Cardiac muscle cell (in vitro differentiated cells and primary cell): Measurements from ENCODE around the gene CD80. TPM values are rescaled to one million over a fixed set of nuclear protein-coding genes. Genes with fewer than 3 reads are reported as not detected.
"Not testable (repeated sequence)": the region's sequence is repeated elsewhere in the genome, so short reads cannot be mapped to it uniquely, and the experiment has no call there.

Experiments
- DNase-seq, 2 donors: peaks; one replicate each; pipeline versions ENCODE4 v3.0.0 to v3.0.0-alpha.2; 2010 to 2017; ENCODE audit warnings: low read depth in 1 of 2, low spot score in 1 of 2
- H3K27ac ChIP-seq: fragments of 200-600 bp; sonication (generic); 2 replicates; pipeline ENCODE4 v1.5.1; 2016
- H3K27me3 ChIP-seq: fragments of 200-600 bp; sonication (generic); 2 replicates; pipeline ENCODE4 v1.6.0; 2016; ENCODE audit warnings: control low read depth
- H3K36me3 ChIP-seq: fragments of 200-600 bp; sonication (generic); 2 replicates; pipeline ENCODE4 v1.5.1; 2016; ENCODE audit warnings: control low read depth
- H3K4me1 ChIP-seq: fragments of 200-600 bp; sonication (generic); 2 replicates; pipeline ENCODE4 v1.8.1; 2017; ENCODE audit warnings: low read depth, mild to moderate bottlenecking, mixed run types
- H3K4me3 ChIP-seq: fragments of 200-600 bp; sonication (generic); 2 replicates; pipeline ENCODE4 v1.5.1; 2016; ENCODE audit warnings: mild to moderate bottlenecking
- H3K9me3 ChIP-seq: fragments of 200-600 bp; sonication (generic); 2 replicates; pipeline ENCODE4 v1.5.1; 2017; ENCODE audit warnings: low read depth, mild to moderate bottlenecking, control low read depth
- CTCF ChIP-seq: IDR thresholded peaks from 2 replicates; pipeline ENCODE4 v1.5.1; 2012; ENCODE audit warnings: low read depth, mild to moderate bottlenecking, low read length
- polyA plus RNA-seq: library from polyadenylated mRNA; unstranded; fragments of >200 nt; fragmentation: Nextera tagmentation; extraction: Ambion mirVana; gene quantifications from 2 replicates; pipeline ENCODE4 v1.2.1, GENCODE V29; 2016
- total RNA-seq: library from RNA; depleted of rRNA; stranded (reverse); fragments of >200 nt; gene quantifications from 2 replicates; pipeline ENCODE4 v1.2.3, GENCODE V29; 2016

The CD80 gene
- total and polyA plus RNA-seq, 2 experiments from 2014 or later = 0.39 TPM; not detected in 1

- Histone ChIP-seq H3K27ac (no peak overlapping the region), H3K36me3 (no peaks in the 10 kb centered on the region), H3K9me3 (no peaks in the 10 kb centered on the region), H3K27me3 (no peaks in the 10 kb centered on the region), H3K4me1 (peaks cover 4% of the 10 kb centered on the region), H3K4me3 (no peak overlapping the region)
- TF ChIP-seq CTCF = no peak
- no peak for DNase-seq
Observed at GRCh38 chr3:119557877-119558269, 1.5 kb downstream of the CD80 start.

GRCh38 chr3:119557192-119557876, 2.1 kb downstream of the CD80 start:
- peaks cover under 1% of the 10 kb centered on the region for H3K4me1 ChIP-seq

GRCh38 chr3:119555929-119556328, 3.5 kb downstream of the CD80 start:
- no peak for DNase-seq
- Histone ChIP-seq H3K4me1 (no peaks in the 10 kb centered on the region), H3K36me3 (no peaks in the 10 kb centered on the region), H3K27ac (no peak overlapping the region), H3K27me3 (no peaks in the 10 kb centered on the region), H3K4me3 (no peak overlapping the region), H3K9me3 (no peaks in the 10 kb centered on the region)
- no peak for TF ChIP-seq CTCF

More at GRCh38 chr3:119557192-119557876, 2.1 kb downstream of the CD80 start:
- no peak for DNase-seq
- H3K27me3 ChIP-seq = no peaks in the 10 kb centered on the region
- no peak overlapping the region for H3K4me3 ChIP-seq
- TF ChIP-seq CTCF = no peak
- H3K27ac ChIP-seq = no peak overlapping the region
- H3K9me3 ChIP-seq = no peaks in the 10 kb centered on the region
- no peaks in the 10 kb centered on the region for H3K36me3 ChIP-seq

GRCh38 chr3:119555309-119555735, 4.1 kb downstream of the CD80 start:
- H3K9me3 ChIP-seq = no peaks in the 10 kb centered on the region
- TF ChIP-seq CTCF = no peak
- DNase-seq = no peak
- H3K27ac ChIP-seq = no peak overlapping the region
- H3K36me3 ChIP-seq = no peaks in the 10 kb centered on the region
- H3K4me3 ChIP-seq = no peak overlapping the region
- no peaks in the 10 kb centered on the region for H3K27me3 ChIP-seq
- no peaks in the 10 kb centered on the region for H3K4me1 ChIP-seq

- no peak for TF ChIP-seq CTCF
- H3K9me3 ChIP-seq = no peaks in the 10 kb centered on the region
- H3K4me3 ChIP-seq = no peak overlapping the region
- no peak for DNase-seq
- H3K4me1 ChIP-seq = no peaks in the 10 kb centered on the region
- H3K27me3 ChIP-seq = no peaks in the 10 kb centered on the region
- no peak overlapping the region for H3K27ac ChIP-seq
- H3K36me3 ChIP-seq = no peaks in the 10 kb centered on the region
Observed at GRCh38 chr3:119553823-119554415, 5.5 kb downstream of the CD80 start.

GRCh38 chr3:119552928-119553327, 6.5 kb downstream of the CD80 start:
- DNase-seq, H3K27ac ChIP-seq, H3K4me1 ChIP-seq, H3K9me3 ChIP-seq, H3K4me3 ChIP-seq, H3K36me3 ChIP-seq, H3K27me3 ChIP-seq: not testable (repeated sequence)
